GM18951 (cell line): ENCODE results near the gene MRPL38.
A peak's percentile ranks its signal among the peaks of the same experiment; 100 is the strongest.
"Not testable (repeated sequence)": the region's sequence is repeated elsewhere in the genome, so short reads cannot be mapped to it uniquely, and the experiment has no call there.

Experiments used
- POLR2A ChIP-seq: IDR thresholded peaks from 4 replicates; pipeline ENCODE4 v1.6.1; 2011; ENCODE audit warnings: mild to moderate bottlenecking; ENCODE audit not compliant: insufficient read length, insufficient read depth; ENCODE audit errors: extremely low read depth
- in situ Hi-C: fragments of 300-500 bp; cut with MboI; formaldehyde crosslinking; loops from one replicate; pipeline ENCODE4 v1.12.0; 2022; ENCODE audit warnings: low sequenced_read_pairs, mixed read lengths, inconsistent platforms; ENCODE audit not compliant: unreplicated experiment

Gene MRPL38

DNA sequence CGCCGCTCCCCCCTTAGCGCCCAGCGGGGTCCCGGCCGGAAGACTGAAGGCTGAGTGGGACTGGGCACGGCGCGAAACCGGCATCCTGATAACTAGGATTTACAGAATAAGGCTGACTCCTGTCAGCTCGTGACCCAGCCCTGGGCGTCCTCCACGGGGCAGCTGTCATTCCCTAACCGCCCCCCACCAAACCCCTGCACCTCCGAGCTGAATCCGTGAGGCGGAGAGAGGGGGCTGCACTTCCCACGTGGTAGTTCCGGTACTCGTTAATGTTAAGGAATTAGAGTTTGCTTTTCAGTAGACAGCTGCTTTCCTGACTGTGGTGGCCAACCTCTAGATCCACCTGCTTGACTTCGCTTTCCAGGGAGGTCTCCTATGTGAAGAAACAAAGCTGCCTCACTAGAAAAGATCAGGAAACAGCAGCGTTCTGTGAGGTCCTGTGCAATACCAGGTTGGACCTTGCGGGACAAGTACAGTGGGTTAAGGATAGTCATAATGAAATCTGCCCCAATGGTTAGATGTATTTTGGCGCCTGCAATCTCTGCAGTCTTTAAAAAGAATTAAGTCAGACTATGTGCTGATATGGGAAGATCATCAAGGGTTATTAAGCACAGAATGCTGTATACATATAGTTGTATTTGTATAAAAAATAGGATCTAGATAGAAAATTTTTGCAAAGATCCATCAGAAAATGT lies 48.5 kb downstream of the MRPL38 start:
- no peak for TF ChIP-seq POLR2A
- in situ Hi-C loops, result no loop called here

DNA sequence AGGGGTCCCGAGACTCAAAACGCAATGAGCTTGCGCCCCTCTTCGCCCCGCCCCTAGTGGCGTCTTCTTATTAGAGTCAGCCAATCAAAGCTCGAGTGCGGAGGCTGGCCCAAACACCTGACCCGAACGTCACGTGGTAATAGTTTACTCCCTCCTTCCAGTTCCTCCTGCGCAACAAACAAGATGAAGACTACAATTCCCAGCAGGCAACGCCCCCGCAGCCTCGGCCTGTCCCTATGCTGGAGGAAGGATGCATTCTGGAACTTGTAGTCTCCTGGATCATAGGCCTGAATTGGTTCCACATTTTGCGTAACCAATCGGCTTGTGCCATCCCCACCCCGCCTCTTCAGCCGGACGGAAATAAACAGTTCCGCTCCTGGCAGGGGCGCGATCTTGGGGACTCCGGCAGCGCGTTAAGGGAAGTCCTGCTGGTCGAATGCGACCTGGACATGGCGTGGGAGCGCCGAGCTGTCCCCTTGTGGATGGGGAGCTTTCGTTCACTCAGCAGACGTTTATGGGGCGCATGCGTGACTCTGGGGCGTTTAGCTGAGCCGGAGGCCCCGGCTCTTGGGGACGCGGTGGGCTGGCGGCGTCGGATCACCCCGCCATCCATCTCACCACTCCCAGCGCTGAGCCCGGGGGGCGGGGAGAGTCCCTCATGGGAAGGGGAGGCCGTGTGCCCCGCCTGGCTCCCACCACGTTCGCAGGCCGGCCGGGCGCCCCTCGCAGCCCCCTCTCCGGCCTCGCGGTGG lies 49.2 kb downstream of the MRPL38 start, which contains the start of gene WBP2:
WBP2 (minus strand) TSS at position 26 of the 752 bp plus-strand sequence. CDS start 38 bp downstream, outside the sequence.
- in situ Hi-C loops, result no loop called here
- TF ChIP-seq POLR2A, result peak; percentile 98

DNA sequence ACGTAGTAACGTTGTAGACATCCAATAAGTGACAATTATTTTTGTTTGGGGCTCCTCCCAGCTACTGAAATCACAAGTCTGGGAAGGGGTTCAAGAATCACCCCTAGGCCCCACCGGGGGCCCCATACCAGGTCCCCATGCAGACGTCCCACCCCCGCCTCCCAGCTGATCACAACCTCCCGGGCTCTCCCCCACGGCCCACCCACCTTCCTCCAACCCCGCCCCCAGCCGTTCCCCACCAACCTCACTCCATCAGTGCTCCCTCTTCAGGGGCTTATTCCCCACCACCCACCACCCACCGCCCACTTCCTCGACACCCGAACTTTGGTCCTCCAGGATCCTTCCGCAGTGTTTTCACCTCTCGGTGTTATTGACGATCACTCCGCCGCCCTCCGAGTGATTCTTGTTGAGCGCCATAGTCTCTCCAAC lies 49.8 kb downstream of the MRPL38 start:
- TF ChIP-seq POLR2A, result no peak
- in situ Hi-C loops, result no loop called here

DNA sequence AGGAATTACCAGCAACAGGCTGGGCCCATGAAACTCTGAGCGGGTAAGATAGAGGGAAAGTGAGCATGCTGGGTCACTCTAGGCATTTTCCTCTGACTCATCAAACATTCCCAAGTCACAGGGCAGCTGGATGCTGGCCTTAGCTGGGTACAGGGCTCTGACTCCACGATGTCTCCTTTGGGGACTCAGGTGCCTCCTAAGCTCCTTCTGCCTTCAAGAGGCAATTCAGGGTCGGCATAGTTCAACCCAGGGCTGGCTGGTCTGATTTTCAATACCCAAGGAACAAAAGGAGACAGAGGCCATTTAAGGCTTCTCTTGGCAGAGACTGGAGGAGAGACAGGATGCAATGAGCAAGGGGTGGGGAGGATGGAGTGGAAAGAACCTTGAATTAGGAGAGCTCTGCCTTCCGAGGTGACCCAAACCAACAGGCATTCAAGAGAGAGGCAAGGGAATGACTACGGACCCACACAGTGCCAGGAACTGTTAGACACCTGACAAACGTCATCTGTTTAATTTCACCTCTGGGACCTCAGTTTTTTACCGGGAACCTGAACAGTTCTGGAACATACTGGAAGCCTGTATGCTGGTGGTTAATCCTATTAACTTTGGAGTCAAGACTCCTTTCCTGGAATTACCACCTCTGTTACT lies 50.5 kb downstream of the MRPL38 start:
- in situ Hi-C loops, result no loop called here
- TF ChIP-seq POLR2A, result no peak

DNA sequence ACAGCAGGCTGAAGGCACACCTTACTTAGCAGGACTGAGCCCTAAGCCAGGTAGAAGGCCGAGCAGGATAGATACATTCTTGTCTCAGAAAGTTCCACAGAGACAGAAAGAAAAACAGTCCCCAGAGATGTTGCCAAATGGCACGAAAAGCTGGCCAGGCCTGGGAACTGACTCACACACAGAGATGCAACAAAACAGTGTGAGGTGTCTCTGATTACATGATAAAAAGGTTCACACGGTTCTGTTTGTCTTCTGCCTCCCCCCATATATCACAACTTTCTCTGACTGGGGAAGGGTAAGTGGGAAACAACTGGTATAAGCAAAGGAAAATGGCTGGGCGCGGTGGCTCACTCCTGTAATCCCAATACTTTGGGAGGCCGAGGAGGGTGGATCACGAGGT lies 51.3 kb downstream of the MRPL38 start:
- in situ Hi-C loops, result no loop called here
- no peak for TF ChIP-seq POLR2A

DNA sequence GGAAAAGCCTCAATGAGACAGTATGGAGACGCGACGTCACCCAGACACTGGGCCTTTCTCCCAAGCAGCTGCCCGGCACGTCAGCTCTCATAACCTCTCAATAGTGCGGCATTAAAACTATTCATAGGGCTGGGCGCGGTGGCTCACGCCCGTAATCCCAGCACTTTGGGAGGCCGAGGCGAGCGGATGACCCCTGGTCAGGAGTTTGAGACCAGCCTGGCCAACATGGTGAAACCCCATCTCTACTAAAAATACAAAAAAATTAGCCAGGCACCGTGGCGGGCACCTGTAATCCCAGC lies 53.0 kb downstream of the MRPL38 start:
- in situ Hi-C loops, result not testable (repeated sequence)

DNA sequence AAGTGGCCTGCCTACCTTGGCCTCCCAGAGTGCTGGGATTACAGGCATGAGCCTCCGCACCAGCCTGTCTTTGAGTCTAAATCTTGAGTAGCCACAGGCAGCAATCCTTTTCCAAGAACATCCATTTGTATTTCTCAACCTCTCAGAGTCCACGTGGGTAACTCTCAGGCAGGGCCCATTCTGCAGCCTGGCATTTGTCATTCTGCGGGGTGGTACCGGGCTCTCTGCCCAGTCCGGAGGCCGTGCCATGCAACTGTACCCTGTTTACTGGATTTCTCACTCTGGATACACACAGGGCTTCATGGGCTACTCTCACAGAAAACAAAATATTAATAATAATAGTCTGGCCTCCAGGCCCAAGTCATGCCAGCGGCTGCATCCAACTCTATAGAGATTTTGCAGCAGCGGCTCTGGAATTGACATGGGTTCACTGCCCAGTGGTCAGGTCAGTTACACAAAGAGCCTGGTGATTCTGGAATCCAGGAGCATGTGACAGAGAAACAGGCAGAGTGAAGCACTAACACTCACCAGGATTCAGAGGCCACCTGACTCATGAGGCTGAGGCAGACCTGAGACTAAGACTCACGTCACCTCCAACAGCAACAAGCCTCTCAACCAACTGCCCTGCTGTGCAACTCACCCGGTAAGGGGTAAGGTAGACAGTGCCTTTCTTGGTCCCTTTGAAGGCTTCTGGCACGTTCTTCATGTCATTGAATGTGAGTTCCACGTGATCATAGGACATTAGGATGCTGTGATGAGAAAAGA lies 53.6 kb downstream of the MRPL38 start:
- no peak for TF ChIP-seq POLR2A
- in situ Hi-C loops, result no loop called here

DNA sequence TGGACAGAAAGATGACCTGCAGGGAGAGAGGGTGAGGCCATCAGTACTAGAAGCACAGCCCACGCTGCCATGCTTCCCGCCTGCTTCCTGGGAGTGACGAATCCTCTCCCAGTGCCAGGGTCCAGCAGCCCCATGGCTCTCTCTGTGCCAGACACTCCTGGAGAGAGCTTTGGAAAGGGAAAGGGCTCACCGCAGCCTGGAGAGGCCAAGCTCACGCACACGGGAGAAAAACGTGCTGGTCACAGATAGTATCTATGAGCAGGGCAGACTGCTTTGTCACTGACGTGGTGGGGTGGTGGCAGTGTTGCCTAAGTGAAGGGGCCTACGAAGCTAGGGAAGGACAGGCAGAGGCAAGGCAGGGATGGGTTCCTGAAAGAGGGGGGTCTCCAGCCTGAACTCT lies 55.0 kb downstream of the MRPL38 start:
- TF ChIP-seq POLR2A, result no peak

DNA sequence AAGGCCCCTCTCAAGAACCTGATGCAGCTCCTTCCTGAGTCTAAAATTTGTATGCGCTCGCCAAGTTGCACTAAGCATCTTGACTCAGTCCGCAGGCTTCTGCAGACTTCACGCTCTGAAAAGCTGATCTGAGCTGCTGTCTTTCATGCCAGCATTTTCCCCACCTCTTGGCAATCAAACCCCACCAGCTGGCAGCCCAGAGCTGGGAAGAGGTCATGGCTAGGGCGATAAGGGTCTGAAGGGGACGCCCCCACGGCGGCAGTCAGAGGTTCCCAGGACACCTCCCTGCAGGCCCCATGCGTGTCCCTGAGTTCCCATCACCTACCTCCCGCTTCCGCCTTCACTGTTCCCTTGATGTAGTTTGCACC lies 55.4 kb downstream of the MRPL38 start:
- TF ChIP-seq POLR2A, result no peak
- in situ Hi-C loops, result no loop called here

More for the DNA sequence above, 55.0 kb downstream of the MRPL38 start:
- in situ Hi-C loops, result no loop called here
